Adrenal gland (tissue), 5 donors: Measurements from ENCODE around the gene DDX41.

Source experiments
- POLR2A ChIP-seq, 2 donors: fragments of 450-650 bp; IDR thresholded peaks; one replicate each; pipeline ENCODE4 v1.6.1; 2017; ENCODE audit warnings: antibody characterized with exemption in 2 of 2, mild to moderate bottlenecking in 2 of 2, moderate library complexity in 1 of 2
- TF ChIP-seq, protein P1 (sequence below), 6 experiments: fragments of 450-650 bp in 4 of 6; fragments of 200-600 bp in 2 of 6; sonication (generic) in 1 of 6; IDR thresholded peaks; 1 replicate in 5 of 6; 2 replicates in 1 of 6; pipeline versions ENCODE4 v1.5.1 to v1.8.0; 2016 to 2021; ENCODE audit warnings: antibody characterized with exemption in 6 of 6, mild to moderate bottlenecking in 2 of 6, moderate library complexity in 1 of 6
- donor health status: DM: no; HTN: no; CAD: no.

DNA sequence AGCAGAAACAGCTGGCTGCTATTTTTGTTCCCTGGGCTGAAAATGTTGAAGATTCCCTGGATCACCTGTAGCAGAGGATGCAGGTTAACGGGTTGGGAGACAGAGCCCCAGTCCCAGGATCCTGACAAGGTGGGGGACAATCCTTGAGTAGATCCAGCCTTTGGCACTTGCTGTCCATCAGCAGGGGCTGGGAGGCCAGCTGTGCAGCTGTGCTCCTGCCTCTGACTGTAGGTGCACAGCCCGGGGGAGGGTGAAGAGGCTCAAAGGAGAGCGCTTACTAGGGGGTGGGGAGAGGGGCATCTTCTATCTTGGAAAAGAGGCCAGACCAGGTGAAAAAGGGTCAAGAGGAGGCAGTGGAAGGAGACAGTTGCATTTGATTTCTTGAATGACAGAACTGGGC, 3.5 kb upstream of the DDX41 start:
- TF ChIP-seq, protein P1, sequence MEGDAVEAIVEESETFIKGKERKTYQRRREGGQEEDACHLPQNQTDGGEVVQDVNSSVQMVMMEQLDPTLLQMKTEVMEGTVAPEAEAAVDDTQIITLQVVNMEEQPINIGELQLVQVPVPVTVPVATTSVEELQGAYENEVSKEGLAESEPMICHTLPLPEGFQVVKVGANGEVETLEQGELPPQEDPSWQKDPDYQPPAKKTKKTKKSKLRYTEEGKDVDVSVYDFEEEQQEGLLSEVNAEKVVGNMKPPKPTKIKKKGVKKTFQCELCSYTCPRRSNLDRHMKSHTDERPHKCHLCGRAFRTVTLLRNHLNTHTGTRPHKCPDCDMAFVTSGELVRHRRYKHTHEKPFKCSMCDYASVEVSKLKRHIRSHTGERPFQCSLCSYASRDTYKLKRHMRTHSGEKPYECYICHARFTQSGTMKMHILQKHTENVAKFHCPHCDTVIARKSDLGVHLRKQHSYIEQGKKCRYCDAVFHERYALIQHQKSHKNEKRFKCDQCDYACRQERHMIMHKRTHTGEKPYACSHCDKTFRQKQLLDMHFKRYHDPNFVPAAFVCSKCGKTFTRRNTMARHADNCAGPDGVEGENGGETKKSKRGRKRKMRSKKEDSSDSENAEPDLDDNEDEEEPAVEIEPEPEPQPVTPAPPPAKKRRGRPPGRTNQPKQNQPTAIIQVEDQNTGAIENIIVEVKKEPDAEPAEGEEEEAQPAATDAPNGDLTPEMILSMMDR (IDR thresholded peaks at IDR 0.05) = no peak
- no peak for TF ChIP-seq POLR2A (IDR thresholded peaks at IDR 0.05)
